ENCODE results near the gene ZNF215.
"Not testable (repeated sequence)": the region's sequence is repeated elsewhere in the genome, so short reads cannot be mapped to it uniquely, and the experiment has no call there.

The ZNF215 gene

DNA sequence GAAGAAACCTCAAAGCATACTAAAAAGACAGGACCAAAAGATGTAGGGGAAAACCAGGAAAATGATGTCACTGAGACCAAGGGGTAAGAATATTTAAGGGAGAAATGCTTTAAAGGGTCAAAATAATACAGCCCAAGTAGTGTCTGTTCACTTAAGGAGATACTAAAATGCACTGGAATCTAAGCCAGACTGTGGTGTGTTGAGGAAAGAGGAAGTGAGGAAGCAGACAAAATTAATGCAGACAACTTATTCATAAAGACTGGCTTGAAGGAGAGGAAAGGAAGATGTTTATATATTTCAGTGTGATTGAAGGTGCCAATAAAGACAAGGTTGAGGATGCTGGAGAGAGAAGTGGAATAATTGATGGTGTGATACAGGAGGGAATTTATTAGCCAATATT is 15.7 kb downstream of the ZNF215 start:
- no peak for DNase-seq (ENCODE audit: low spot score)

DNA sequence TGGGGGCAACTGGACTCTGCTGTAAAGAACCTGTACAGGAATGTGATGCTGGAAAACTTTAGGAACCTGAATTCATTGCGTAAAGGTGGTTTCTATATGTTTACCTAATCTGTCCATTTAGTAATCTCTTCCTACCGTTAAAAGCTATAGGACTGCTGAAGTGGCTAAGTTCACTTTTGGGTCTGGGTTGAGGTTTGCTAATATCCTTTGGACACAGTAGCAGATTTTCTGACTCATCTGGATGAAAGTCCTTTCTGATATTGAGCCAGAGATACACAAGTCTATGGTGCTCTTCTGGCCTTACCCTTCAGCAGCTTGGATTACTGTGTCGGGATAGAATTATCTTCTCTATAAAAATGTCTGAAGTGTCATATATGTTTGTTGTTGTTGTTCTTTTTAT is 16.9 kb downstream of the ZNF215 start:
- no peak for DNase-seq (ENCODE audit: low spot score)

DNA sequence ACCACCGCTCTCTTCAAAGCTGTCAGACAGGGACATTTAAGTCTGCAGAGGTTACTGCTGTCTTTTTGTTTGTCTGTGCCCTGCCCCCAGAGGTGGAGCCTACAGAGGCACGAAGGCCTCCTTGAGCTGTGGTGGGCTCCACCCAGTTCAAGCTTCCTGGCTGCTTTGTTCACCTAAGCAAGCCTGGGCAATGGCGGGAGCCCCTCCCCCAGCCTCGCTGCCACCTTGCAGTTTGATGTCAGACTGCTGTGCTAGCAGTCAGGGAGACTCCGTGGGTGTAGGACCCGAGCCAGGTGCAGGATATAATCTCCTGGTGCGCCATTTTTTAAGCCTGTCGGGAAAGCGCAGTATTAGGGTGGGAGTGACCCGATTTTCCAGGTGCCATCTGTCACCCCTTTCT is 28.0 kb downstream of the ZNF215 start:
- not testable (repeated sequence) for DNase-seq (ENCODE audit: low spot score)

DNA sequence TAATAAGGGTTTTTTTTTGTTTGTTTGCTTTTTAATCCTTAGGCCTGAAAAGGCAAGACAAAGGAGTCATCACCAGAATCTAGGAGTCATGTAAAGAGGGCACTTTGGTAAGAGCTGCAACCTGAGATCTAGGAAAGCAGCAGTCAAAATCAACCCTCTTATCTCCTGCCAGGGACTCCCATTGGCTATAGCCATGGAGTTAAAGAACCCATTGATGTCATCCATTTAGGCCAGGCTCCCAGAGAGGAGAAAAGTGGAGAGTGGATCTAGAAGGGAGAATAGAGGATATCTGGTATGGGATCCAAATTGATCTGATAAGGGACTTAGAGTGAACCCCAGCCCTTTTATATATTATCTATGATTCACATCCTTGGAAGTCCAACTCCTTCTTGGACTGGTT is 35.9 kb downstream of the ZNF215 start:
- DNase-seq (ENCODE audit: low spot score) = peak; percentile 7

DNA sequence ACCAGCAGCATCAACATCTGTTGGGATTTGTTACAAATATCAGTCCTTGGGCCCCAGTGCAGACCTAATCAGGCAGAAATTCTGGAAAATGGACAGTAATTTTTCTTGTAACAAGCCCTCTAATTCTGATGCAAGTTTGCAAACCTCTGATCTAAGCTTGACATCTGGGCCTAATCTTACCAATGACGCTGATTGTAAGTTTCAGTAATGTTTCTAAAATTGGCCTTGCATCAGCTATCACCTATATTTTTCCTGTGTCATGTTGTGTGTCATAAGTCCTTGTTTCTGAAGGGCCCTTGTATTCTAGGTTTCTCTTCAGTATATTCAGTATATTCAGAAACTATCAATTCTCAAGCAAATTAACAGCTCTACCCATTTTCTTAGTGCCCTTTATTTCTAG is 36.4 kb downstream of the ZNF215 start:
- DNase-seq (ENCODE audit: low spot score) = no peak

DNA sequence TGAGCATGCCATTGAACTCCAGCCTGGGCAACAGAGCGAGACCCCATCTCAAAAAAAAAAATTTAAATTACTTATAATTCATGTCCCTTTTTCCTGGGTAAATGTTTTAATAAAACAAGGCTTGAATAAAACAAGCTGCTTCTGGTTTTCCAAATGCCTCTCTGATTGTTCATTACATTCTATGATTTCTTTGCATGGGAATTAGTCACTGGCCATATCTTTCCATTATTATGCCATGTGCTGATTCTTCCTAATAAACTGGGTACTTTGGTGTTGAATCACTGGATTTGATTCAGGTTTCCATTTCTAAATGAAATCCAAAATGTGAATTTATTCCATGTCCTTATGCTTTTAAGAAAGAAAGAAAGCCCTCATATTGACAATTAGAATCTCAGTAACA is 42.6 kb downstream of the ZNF215 start:
- no peak for DNase-seq (ENCODE audit: low spot score)

DNA sequence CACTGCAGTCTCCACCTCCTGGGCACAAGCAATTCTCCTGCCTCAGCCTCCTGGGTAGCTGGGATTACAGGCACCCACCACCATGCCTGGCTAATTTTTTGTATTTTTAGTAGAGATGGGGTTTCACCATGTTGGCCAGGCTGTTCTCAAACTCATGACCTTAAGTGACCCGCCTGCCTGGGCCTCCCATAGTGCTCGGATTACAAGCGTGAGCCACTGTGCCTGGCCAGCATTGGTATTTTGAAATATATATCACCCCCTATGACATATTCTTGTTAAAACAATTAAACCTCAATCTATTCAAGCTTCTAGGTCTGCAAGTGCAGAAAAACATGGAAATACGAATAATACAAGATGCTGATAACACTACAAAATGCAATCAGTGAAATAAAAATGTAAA is 43.6 kb downstream of the ZNF215 start:
- DNase-seq (ENCODE audit: low spot score) = not testable (repeated sequence)

DNA sequence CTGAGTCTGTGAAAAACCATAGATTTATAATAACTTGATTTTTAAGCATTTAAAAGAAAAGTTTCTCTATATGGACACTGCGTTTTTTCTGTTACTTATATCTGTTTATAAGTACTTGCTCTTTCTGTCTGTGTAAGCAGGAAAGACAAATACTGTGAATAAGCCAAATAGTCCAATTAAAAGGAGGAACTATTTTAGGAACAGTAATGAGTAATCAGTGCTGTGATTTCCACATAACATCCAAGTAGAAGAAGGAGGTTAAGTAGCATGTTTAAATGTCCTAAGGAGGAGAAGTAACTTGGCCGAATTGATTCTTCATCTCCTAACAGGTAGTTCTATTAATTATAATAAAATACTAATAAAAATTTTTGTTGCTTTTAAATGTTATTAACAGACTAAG is 53.1 kb downstream of the ZNF215 start:
- DNase-seq (ENCODE audit: low spot score) = no peak

DNA sequence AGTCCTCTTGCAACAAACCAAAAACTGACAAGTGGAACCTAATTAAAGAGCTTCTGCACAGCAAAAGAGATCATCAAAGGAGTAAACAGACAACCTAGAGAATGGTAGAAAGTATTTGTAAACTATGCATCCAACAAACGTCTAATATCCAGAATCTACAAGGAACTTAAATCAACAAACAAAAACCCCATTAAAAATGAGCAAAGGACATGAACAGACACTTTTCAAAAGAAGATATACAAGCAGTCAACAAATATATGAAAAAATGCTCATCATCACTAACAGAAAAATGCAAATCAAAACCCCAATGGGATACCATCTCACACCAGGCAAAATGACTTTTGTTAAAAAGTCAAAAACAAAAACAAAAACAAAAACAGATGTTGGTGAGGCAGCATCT is 60.3 kb downstream of the ZNF215 start:
- no peak for DNase-seq (ENCODE audit: low spot score)

DNA sequence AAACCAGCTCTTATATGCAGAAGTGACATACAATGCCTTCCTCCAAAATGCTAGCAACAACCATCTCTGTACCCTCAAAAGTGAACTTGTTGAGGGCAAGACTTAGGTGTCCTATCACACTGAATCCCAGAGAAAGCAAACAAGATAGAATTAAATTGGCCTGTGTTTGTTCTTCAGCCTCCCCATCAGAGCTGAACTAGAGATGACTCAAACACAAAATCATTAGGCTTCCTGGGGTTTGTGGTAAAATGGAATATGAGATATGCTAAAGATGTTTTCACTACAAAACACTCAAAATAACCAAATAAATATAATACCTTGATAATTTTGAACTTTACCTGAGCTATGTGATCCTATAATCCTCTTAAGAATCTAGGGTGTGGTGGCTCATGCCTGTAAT is 62.3 kb downstream of the ZNF215 start:
- no peak for DNase-seq (ENCODE audit: low spot score)

DNA sequence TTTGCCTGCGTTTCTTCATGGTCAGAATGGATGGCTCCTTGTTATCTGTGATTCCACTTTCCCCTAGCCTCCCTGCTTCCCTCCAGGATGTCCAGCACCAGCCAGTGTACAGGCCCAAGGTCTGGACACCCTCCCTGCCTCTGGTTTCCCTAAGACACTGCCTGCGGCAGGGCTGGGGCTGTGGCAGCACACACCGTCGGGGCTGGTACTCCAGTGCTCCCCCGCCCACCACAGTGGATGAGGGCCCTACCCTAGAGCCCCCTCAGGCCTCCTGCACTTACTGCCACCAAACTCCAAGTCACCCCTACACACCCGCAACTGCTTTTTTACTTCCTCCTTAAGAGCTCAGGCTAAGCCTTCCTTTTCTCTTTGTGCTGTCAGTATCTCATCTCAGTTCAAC is 65.0 kb downstream of the ZNF215 start:
- DNase-seq (ENCODE audit: low spot score) = peak; percentile 7

DNA sequence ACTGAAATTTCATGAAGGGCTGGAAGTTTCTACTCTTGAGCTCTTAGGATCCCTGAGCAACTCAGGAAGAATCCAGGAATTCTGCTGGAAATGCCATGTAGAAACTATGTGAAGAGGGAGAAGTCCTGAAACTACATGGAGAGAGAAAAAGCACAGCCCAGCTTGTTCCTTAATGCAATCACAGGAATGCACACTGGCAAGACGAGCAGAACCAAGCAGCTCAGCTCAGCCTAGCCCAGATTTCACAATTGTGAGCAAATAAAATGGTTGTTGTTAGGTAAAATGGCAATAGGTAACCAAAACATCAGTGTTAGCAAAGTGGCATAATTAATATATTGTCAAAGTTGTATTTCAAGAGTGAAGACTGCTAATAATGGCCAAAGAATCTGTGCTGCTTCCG is 65.8 kb downstream of the ZNF215 start:
- DNase-seq (ENCODE audit: low spot score) = no peak

DNA sequence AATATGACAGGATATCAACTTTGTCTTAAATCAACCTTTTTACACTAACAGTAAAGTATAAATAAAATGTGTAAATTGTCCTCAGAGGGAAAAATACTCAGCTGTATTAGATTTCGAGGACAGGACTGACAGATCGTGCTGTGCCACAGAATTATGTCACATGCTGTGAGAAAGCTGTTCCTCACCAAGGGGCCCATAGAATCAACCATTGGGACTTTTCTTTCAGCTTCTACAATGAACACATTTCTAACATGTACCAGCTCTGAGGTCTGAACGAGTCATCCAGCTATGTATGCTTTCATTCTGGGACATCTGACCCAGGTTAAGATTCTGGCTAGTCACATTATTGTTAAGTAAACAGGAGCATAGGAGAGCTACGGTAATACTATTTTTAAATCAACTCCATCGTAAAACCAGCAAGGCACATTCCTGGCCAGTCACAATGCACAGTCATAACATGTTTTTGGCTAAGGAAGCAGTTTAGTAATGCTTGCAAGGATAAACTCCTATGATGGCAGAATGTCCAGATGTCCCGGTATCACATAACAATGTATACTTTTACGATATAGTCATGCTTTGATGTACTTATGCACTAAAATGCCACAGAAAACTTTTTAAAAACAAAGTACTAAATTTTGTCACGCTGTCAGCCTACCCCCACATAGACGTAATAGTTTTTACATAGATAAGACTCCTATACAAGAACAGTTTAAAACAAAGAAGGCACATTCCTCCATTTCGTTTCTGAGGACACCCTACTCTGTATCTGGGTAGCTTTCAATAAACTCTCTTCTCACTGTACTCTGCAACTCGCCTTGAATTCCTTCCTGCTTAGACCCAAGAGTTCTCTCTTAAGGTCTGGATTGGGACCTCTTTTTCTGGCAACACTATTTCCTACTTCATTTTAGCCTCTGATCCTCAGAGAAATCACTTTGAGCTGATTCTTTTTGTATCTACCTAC is 66.5 kb downstream of the ZNF215 start:
- no peak for DNase-seq (ENCODE audit: low spot score)

DNA sequence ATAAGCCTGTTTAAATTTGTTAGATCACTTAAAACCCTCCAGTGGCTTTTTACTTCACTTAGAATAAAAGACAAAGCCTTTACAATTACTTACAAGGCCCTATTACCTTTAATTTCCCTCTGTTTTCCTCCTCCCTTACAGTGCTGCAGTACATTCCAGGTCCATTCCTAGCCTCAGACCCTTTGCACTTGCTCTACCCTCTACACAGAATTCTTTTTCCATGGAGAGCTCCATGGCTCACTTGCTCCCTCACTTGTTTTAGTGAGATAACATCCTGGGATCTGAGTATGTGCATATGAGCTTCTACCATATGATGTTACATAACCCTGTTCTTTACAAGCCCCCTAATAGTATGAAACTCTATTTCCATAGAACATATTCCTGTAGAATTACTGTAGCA is 69.5 kb downstream of the ZNF215 start:
- DNase-seq (ENCODE audit: low spot score) = no peak

DNA sequence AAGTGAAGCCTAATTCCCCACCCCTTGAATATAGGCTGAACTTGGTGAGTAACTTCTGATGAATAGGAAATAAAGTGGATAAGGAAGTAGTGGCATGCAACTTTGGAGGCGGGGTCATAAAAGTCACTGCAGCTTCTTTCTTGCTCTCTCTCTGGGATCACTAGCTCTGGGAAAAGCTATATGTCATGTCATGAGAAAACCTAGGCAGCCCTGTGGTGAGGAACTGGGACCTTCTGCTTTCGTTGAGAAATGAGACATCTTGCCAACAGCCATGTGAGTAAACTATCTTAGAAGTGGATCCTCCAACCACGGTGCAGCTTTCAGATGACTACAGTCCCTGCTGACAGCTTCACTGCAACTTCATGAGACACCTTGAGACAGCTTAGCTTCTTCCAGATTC is 78.3 kb downstream of the ZNF215 start:
- DNase-seq (ENCODE audit: low spot score) = no peak
